GM23248 (cell line): Measurements from ENCODE around the gene SLX4IP.

Experiments used
- EZH2 ChIP-seq: fragments of 200-600 bp; sonication (generic); IDR thresholded peaks from 2 replicates; pipeline ENCODE4 v1.6.1; 2018; ENCODE audit warnings: antibody characterized with exemption, mild to moderate bottlenecking; ENCODE audit not compliant: insufficient read depth, poor library complexity, severe bottlenecking
- EZH2phosphoT487 ChIP-seq: fragments of 200-600 bp; sonication (generic); IDR thresholded peaks from 2 replicates; pipeline ENCODE4 v1.6.1; 2018; ENCODE audit warnings: antibody characterized with exemption, moderate library complexity, mild to moderate bottlenecking, low read depth; ENCODE audit not compliant: insufficient read depth

GRCh38 chr20:10565922-10566897 lies 131.1 kb downstream of the SLX4IP start:
- TF ChIP-seq EZH2, result no peak
- TF ChIP-seq EZH2phosphoT487, result no peak
